HG02610 (cell line): ENCODE data around the gene IL24.
"Not testable (repeated sequence)": the region's sequence is repeated elsewhere in the genome, so short reads cannot be mapped to it uniquely, and the experiment has no call there.

Source experiments
- ATAC-seq: cut with Tn5 transposase; IDR thresholded peaks from one replicate; pipeline ENCODE4 v1.9.1; 2021; ENCODE audit warnings: mild to moderate bottlenecking, moderate library complexity; ENCODE audit not compliant: unreplicated experiment

The IL24 gene

GRCh38 chr1:206923009-206923960, 26.0 kb downstream of the IL24 start:
- peak; percentile 45 for ATAC-seq

- not testable (repeated sequence) for ATAC-seq
Measured at GRCh38 chr1:206923961-206924557, 26.8 kb downstream of the IL24 start.

DNA sequence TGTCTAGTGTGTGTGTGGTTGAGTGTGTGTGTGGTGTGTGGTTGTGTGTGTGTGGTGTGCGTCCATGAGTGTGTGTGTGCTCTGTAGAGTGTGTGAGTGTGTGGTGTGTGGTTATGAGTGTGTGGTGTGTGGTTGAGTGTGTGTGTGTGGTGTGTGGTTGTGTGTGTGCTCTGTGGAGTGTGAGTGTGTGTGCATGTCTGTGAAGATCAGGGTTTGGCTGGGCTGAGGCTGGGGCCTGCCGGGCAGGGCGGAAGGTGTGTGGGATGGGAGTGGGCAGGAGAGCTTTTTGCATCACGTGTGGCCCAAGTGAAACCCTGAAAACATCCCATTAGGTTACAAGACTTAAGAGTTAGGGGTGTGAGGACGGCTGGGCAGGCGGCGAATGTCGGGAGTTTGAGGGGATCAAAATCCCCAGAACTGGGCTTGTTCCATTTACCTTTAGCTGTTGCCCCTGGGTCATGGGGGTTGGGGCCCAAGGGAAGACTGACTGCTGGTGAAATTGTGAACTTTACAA, 27.4 kb downstream of the IL24 start:
- peak; percentile 26 for ATAC-seq

DNA sequence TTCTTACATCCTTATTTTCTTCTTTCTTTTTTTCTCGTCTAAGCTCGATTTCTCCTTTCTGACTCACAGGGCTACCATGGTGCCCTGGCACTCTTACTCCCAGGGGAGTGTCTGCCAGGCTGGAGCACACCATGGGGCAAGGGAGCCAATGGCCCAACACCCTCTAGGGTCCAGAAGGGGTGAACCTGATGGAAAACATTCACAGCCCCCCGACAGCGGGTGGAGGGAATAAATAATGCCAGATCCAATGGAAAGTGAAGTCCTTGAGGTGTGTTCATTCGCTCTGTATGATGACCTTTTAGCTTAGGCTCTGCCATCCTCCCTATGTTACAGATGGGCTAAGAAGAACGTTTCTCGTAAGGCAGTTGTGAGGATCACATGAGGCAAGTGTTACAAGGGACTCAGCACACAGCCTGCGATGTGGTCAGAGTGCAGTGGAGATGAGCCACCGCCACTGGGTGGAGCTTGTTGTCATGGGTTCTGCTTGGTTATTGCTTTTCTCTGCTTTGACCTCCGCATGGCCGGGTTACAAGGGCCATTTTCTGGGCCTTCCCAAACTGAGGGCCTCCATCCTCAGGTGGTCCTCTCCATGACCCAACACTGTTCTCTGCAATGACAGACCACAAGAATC, 28.0 kb downstream of the IL24 start:
- peak; percentile 49 for ATAC-seq

- ATAC-seq: no peak
Measured at GRCh38 chr1:206926286-206926685, 29.0 kb downstream of the IL24 start.

DNA sequence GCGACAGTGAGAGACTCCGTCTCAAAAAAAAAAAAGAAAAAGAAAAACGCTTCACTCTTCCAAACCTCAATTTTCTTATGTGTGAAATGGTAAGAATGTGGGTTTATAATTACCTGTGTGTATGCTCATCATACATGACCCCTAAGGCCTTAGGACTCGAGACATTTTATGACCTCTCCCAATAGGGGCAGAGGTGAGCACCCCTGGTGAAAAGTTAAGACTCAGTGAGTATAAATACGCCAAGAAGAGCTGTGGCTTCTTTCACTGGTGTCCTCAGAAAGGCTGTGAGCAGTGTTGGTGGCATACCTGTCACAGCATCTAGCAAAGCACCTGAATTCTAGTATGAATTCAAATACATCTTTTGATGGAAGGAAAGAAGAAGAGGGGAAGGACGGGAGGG, 32.3 kb downstream of the IL24 start:
- ATAC-seq: no peak

GRCh38 chr1:206930210-206930798, 33.1 kb downstream of the IL24 start:
- ATAC-seq: peak; percentile 79

- ATAC-seq: no peak
Measured at GRCh38 chr1:206931709-206932108, 34.5 kb downstream of the IL24 start.

GRCh38 chr1:206932177-206932576, 34.9 kb downstream of the IL24 start:
- ATAC-seq: no peak

GRCh38 chr1:206933333-206933945, 36.2 kb downstream of the IL24 start:
- ATAC-seq: no peak

GRCh38 chr1:206935491-206936067, 38.3 kb downstream of the IL24 start:
- ATAC-seq: no peak

- no peak for ATAC-seq
Measured at GRCh38 chr1:206937425-206937824, 40.2 kb downstream of the IL24 start.

DNA sequence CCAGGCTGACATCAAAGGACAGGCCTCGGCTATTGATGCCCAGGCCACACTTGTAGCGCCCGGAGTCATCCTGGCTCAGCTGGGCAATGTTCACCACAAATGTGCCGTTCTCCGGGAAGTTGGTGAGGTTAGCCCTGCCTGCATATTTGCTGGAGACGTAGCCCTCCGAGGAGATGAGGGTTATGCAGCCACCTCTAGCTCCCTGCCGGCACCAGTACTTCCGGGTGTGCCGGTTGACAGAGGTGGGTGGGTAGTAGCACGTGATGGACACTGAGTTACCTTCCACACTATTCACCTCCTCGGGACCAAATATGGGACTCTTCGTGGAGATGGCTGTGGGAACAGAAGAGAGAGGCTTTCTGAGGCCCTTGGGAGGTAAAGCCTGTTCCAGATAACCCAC, 41.9 kb downstream of the IL24 start:
- no peak for ATAC-seq

DNA sequence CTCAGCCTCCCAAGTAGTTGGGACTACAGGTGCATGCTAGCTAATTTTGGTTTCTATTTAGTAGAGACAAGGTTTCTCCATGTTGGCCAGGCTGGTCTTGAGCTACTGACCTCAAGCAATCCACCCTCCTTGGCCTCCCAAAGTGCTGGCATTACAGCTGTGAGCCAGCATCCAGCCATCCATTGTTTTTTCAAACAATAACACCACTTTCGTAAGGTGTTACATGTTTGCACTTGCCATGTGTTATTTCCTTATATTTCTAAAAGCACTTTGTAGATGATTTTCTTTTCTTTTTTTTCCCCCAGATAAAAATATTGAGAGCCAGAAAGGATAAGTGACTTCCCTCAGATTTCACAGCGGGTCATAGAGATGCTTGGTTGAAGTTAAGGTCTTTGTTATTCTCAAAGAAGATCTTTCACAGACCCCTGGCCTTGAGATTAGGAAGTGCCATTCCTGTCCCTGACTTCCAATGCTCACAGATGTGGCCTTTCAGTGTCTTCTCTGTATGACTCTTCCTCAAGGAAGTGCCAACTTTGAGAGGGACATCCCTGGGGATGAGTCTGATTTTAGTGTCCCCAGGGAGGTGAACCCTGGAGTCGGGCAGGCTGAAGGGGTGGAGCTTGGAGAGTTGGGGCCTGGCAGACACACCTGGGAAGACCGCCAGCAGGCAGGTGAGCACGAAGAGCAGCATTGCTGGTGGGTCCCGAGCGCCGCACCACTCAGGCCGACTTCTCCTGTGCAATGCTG, 42.8 kb downstream of the IL24 start:
- no peak for ATAC-seq

- ATAC-seq: no peak
Measured at GRCh38 chr1:206940588-206940936, 43.3 kb downstream of the IL24 start.

- ATAC-seq: no peak
Measured at GRCh38 chr1:206941766-206942418, 44.6 kb downstream of the IL24 start.

- ATAC-seq: no peak
Measured at GRCh38 chr1:206944703-206945102, 47.5 kb downstream of the IL24 start.

DNA sequence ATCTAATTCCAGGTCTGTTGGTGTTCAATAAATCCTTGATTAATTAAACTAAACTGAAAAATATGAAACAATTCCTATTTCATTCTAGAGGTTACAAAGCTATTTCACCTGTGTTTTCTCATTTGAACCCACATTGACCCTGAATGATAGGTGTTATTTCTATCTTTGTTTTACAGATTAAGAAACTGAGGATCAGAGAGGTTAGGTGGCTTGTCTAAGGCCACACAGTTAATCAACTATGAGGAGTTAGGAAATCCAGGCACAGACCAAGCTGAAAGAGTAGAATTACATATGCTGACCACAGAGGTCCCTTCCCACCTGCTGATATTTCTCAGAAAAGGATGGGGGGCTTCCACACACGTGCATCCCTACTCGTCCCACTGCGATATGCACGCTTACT, 48.5 kb downstream of the IL24 start:
- no peak for ATAC-seq

DNA sequence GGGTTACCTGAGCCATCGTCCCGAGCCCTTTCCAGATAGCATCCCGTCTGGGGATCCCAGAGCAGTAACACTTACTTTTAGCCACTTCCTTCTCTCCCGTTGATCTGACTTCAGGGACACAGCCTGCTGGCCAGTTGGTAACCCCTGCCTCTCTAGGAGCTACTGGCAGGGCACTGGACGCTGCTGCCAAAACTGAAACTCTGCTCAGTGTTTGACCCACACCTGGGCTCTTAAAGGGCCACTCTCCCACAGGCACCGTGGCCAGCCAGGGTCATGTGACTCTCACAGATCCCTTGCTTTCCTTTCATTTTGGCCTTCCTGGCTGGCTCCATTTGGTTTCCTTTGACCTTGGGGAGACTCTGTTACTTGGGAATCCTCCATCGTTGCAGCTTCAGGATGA, 49.0 kb downstream of the IL24 start, which contains the start of gene PIGR:
TSS of gene PIGR (minus strand) at position 206 of the 400 bp plus-strand sequence. CDS start 5,935 bp downstream, outside the sequence.
- ATAC-seq: no peak
